Neural cell (in vitro differentiated cells): ENCODE data around the gene BTN1A1. TPM values are rescaled to one million over a fixed set of nuclear protein-coding genes. Genes with fewer than 3 reads are reported as not detected.
A peak's percentile ranks its signal among the peaks of the same experiment; 100 is the strongest.
"Not testable (repeated sequence)": the region's sequence is repeated elsewhere in the genome, so short reads cannot be mapped to it uniquely, and the experiment has no call there.

Experiments used
- H2AFZ ChIP-seq: fragments of 200-600, 300-800 bp; sonication (generic), shearing (Covaris generic); 2 replicates; pipeline ENCODE4 v1.6.0; 2014; ENCODE audit warnings: low read depth, mild to moderate bottlenecking, antibody characterized with exemption, low read length, moderate library complexity
- H3F3A ChIP-seq: fragments of 200-600 bp; shearing (Covaris generic); 2 replicates; pipeline ENCODE4 v1.6.1; 2016; ENCODE audit warnings: mild to moderate bottlenecking, moderate library complexity, mixed read lengths, antibody characterized with exemption, low read length; ENCODE audit not compliant: insufficient read depth, poor library complexity, severe bottlenecking
- H3K27ac ChIP-seq: fragments of 200-600, 300-800 bp; sonication (generic), shearing (Covaris generic); 2 replicates; pipeline ENCODE4 v1.5.1; 2014; ENCODE audit warnings: mild to moderate bottlenecking, low read length, moderate library complexity
- H3K27me3 ChIP-seq: fragments of 300-800, 200-600 bp; sonication (generic), shearing (Covaris generic); 2 replicates; pipeline ENCODE4 v1.6.0; 2014; ENCODE audit warnings: mild to moderate bottlenecking, low read depth, low read length, moderate library complexity; ENCODE audit not compliant: insufficient read depth
- H3K36me3 ChIP-seq: fragments of 300-800, 200-600 bp; sonication (generic), shearing (Covaris generic); 2 replicates; pipeline ENCODE4 v1.5.1; 2014; ENCODE audit warnings: mild to moderate bottlenecking, antibody characterized with exemption, low read length, moderate library complexity; ENCODE audit not compliant: insufficient read depth
- H3K4me2 ChIP-seq: fragments of 300-800, 200-600 bp; sonication (generic), shearing (Covaris generic); 2 replicates; pipeline ENCODE4 v1.6.0; 2014; ENCODE audit warnings: mild to moderate bottlenecking, low read length
- H3K4me3 ChIP-seq: fragments of 300-800, 200-600 bp; sonication (generic), shearing (Covaris generic); 2 replicates; pipeline ENCODE4 v1.5.1; 2014; ENCODE audit warnings: mild to moderate bottlenecking, low read length, moderate library complexity
- H3K79me2 ChIP-seq: fragments of 200-600 bp; shearing (Covaris generic); replicated peaks from 2 replicates; pipeline ENCODE4 v1.6.0; 2014; ENCODE audit warnings: mild to moderate bottlenecking, low read length, moderate library complexity; ENCODE audit not compliant: insufficient read depth
- H3K9ac ChIP-seq: fragments of 300-800, 200-600 bp; sonication (generic), shearing (Covaris generic); 2 replicates; pipeline ENCODE4 v1.6.1; 2016; ENCODE audit warnings: mild to moderate bottlenecking, low read length, mixed read lengths
- H3K9me2 ChIP-seq: fragments of 200-600 bp; shearing (Covaris generic); 2 replicates; pipeline ENCODE4 v1.6.1; 2016; ENCODE audit warnings: mild to moderate bottlenecking, low read length, mixed read lengths; ENCODE audit not compliant: insufficient read depth
- H3K9me3 ChIP-seq: fragments of 200-600, 300-800 bp; sonication (generic), shearing (Covaris generic); 2 replicates; pipeline ENCODE4 v1.6.1; 2016; ENCODE audit warnings: mild to moderate bottlenecking, mixed run types, low read length, moderate library complexity, mixed read lengths
- H4K20me1 ChIP-seq: fragments of 200-600 bp; shearing (Covaris generic); 2 replicates; pipeline ENCODE4 v1.6.1; 2016; ENCODE audit warnings: mild to moderate bottlenecking, mixed run types; ENCODE audit not compliant: insufficient read depth
- EP300 ChIP-seq: fragments of 450-650 bp; conservative IDR thresholded peaks from 2 replicates; pipeline ENCODE4 v1.6.1; 2014; ENCODE audit warnings: antibody characterized with exemption, mild to moderate bottlenecking, moderate library complexity; ENCODE audit not compliant: poor library complexity, severe bottlenecking
- EZH2 ChIP-seq: fragments of 200-600, 300-800 bp; shearing (Covaris generic), sonication (generic); IDR thresholded peaks from 2 replicates; pipeline ENCODE4 v1.6.1; 2014; ENCODE audit warnings: antibody characterized with exemption, low read length, borderline replicate concordance, mild to moderate bottlenecking; ENCODE audit not compliant: insufficient read depth, poor library complexity, severe bottlenecking
- MXI1 ChIP-seq: fragments of 450-650 bp; conservative IDR thresholded peaks from 2 replicates; pipeline ENCODE4 v1.6.1; 2014; ENCODE audit warnings: antibody characterized with exemption, mild to moderate bottlenecking; ENCODE audit not compliant: poor library complexity, severe bottlenecking
- POLR2AphosphoS5 ChIP-seq: IDR thresholded peaks from 2 replicates; pipeline ENCODE4 v1.6.1; 2012
- RAD21 ChIP-seq: fragments of 450-650 bp; conservative IDR thresholded peaks from 2 replicates; pipeline ENCODE4 v1.6.1; 2014; ENCODE audit warnings: antibody characterized with exemption, mild to moderate bottlenecking, moderate library complexity
- SMC3 ChIP-seq: fragments of 450-650 bp; conservative IDR thresholded peaks from 2 replicates; pipeline ENCODE4 v1.6.1; 2014; ENCODE audit warnings: antibody characterized with exemption, mild to moderate bottlenecking, moderate library complexity; ENCODE audit not compliant: poor library complexity
- TAF1 ChIP-seq: IDR thresholded peaks from 2 replicates; pipeline ENCODE4 v1.6.1; 2012; ENCODE audit warnings: low read depth
- polyA plus RNA-seq: library from polyadenylated mRNA; depleted of rRNA; stranded (reverse); fragments of >200 nt; gene quantifications from 2 replicates; pipeline ENCODE4 v1.2.3, GENCODE V29; 2014
- TF ChIP-seq, protein P1 (sequence below): fragments of 450-650 bp; IDR thresholded peaks from 2 replicates; pipeline ENCODE4 v1.5.1; 2014; ENCODE audit warnings: antibody characterized with exemption, mild to moderate bottlenecking, moderate library complexity; ENCODE audit not compliant: poor library complexity, severe bottlenecking
- TF ChIP-seq, protein P2 (sequence below): IDR thresholded peaks from 2 replicates; pipeline ENCODE4 v1.6.1; 2012; ENCODE audit warnings: borderline replicate concordance

BTN1A1 gene
- polyA plus RNA-seq, 1 donor from 2014 or later, result not detected

DNA sequence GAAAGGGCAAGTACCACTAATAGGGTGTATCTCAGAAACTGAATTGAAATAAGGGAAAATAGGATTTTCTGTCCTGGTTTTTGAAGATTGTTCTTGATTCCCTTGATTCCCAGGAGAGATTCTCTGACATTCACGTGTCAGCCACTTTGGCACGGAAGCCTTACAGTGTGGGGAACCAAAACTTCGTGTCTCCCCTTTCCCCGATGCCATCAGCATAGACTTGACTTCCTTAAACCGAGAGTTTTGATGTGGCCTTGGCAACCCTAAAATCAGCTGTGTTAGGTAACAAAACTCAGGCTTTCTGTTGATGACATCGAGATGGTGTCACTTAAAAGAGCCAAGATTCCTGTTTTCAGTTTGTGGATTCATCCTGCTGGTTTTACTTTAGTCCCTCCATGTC is 45.5 kb downstream of the BTN1A1 start:
- no peak for TF ChIP-seq POLR2AphosphoS5
- H4K20me1 ChIP-seq, result no peaks in the 10 kb centered on the region

DNA sequence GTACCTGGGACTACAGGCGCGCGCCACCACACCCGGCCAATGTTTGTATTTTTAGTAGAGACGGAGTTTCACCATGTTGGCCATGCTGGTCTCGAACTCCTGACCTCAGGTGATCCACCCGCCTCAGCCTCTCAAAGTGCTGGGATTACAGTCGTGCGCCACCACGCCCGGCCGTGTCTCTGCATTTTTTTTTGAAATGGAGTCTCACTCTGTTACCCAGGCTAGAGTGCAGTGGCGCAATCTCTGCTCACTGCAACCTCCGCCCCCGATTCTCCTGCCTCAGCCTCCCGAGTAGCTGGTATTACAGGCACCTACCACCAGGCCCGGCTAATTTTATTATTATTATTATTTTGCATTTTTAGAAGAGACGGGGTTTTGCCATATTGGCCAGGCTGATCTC is 47.3 kb downstream of the BTN1A1 start:
- not testable (repeated sequence) for H3K4me2 ChIP-seq, H3F3A ChIP-seq, H3K36me3 ChIP-seq, H4K20me1 ChIP-seq, H2AFZ ChIP-seq, H3K4me3 ChIP-seq, H3K27me3 ChIP-seq, H3K9ac ChIP-seq, H3K9me2 ChIP-seq, H3K9me3 ChIP-seq, H3K79me2 ChIP-seq, H3K27ac ChIP-seq

More for the DNA sequence above, 45.5 kb downstream of the BTN1A1 start:
- no peaks in the 10 kb centered on the region for H3K9me3 ChIP-seq
- no peak overlapping the region for H2AFZ ChIP-seq
- H3K9me2 ChIP-seq, result no peaks in the 10 kb centered on the region
- no peaks in the 10 kb centered on the region for H3K79me2 ChIP-seq
- H3K27ac ChIP-seq, result no peak overlapping the region
- H3K36me3 ChIP-seq, result peaks cover 9% of the 10 kb centered on the region
- H3K4me2 ChIP-seq, result no peak overlapping the region
- no peak overlapping the region for H3K9ac ChIP-seq
- H3K27me3 ChIP-seq, result no peaks in the 10 kb centered on the region
- no peaks in the 10 kb centered on the region for H3F3A ChIP-seq
- no peak overlapping the region for H3K4me3 ChIP-seq

DNA sequence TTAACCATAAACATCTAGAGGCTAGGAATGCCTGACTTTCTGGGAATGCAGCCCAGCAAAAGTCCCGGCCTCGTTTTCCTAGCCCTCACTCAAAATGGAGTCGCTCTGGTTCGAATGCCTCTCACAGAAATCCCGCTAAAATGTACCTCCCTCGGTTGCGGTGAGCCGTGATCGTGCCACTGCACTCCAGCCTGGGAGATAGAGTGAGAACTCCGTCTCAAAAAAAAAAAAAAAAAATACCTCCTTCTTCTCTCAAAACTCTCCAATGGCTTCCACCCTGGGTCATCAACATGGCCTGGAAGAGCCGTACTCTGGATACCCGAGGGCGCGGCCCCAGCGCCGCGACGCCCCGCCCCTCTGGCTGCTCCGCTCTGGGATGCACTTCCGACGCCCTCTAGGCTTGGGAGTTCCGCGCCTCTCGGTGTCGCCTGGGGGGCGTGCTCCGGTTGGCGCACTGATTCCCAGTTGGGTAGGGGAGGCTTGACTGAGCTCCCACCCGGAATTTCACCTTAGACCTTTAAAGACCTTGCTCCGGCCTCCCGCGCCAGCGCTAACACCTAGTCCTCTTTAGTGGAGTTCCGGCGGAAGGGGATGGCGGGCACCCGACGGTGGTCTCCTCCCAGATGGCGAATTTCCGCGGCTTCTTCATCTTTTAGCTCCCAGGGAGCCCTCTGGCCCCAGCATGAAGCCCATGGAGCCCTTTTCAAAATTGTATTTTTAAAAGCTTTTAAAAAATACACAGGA is 50.3 kb downstream of the BTN1A1 start:
- H3K27me3 ChIP-seq, result no peaks in the 10 kb centered on the region
- no peak for TF ChIP-seq POLR2AphosphoS5
- TF ChIP-seq, protein P1, sequence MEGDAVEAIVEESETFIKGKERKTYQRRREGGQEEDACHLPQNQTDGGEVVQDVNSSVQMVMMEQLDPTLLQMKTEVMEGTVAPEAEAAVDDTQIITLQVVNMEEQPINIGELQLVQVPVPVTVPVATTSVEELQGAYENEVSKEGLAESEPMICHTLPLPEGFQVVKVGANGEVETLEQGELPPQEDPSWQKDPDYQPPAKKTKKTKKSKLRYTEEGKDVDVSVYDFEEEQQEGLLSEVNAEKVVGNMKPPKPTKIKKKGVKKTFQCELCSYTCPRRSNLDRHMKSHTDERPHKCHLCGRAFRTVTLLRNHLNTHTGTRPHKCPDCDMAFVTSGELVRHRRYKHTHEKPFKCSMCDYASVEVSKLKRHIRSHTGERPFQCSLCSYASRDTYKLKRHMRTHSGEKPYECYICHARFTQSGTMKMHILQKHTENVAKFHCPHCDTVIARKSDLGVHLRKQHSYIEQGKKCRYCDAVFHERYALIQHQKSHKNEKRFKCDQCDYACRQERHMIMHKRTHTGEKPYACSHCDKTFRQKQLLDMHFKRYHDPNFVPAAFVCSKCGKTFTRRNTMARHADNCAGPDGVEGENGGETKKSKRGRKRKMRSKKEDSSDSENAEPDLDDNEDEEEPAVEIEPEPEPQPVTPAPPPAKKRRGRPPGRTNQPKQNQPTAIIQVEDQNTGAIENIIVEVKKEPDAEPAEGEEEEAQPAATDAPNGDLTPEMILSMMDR, result no peak
- TF ChIP-seq EP300, result no peak
- TF ChIP-seq RAD21, result no peak
- TF ChIP-seq TAF1, result no peak
- TF ChIP-seq MXI1, result no peak
- TF ChIP-seq, protein P2, sequence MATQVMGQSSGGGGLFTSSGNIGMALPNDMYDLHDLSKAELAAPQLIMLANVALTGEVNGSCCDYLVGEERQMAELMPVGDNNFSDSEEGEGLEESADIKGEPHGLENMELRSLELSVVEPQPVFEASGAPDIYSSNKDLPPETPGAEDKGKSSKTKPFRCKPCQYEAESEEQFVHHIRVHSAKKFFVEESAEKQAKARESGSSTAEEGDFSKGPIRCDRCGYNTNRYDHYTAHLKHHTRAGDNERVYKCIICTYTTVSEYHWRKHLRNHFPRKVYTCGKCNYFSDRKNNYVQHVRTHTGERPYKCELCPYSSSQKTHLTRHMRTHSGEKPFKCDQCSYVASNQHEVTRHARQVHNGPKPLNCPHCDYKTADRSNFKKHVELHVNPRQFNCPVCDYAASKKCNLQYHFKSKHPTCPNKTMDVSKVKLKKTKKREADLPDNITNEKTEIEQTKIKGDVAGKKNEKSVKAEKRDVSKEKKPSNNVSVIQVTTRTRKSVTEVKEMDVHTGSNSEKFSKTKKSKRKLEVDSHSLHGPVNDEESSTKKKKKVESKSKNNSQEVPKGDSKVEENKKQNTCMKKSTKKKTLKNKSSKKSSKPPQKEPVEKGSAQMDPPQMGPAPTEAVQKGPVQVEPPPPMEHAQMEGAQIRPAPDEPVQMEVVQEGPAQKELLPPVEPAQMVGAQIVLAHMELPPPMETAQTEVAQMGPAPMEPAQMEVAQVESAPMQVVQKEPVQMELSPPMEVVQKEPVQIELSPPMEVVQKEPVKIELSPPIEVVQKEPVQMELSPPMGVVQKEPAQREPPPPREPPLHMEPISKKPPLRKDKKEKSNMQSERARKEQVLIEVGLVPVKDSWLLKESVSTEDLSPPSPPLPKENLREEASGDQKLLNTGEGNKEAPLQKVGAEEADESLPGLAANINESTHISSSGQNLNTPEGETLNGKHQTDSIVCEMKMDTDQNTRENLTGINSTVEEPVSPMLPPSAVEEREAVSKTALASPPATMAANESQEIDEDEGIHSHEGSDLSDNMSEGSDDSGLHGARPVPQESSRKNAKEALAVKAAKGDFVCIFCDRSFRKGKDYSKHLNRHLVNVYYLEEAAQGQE, result no peak
- TF ChIP-seq EZH2, result no peak
- TF ChIP-seq SMC3, result no peak
- H3K79me2 ChIP-seq, result no peaks in the 10 kb centered on the region
- H3K9ac ChIP-seq, result no peak overlapping the region
- H4K20me1 ChIP-seq, result no peaks in the 10 kb centered on the region
- H3F3A ChIP-seq, result peaks cover 4% of the 10 kb centered on the region
- H2AFZ ChIP-seq, result no peak overlapping the region
- H3K9me2 ChIP-seq, result no peaks in the 10 kb centered on the region
- H3K9me3 ChIP-seq, result no peaks in the 10 kb centered on the region
- H3K27ac ChIP-seq, result no peak overlapping the region
- peaks cover 5% of the 10 kb centered on the region for H3K36me3 ChIP-seq
- no peak overlapping the region for H3K4me2 ChIP-seq
- peak overlapping the region; percentile 49 for H3K4me3 ChIP-seq
